Measurements from ENCODE around the gene DNAJC27. TPM values are rescaled to one million over a fixed set of nuclear protein-coding genes. Genes with fewer than 3 reads are reported as not detected.

The DNAJC27 gene
- polyA plus RNA-seq, 3 donors: 8.0 to 10.3 (median 9.4) TPM

DNA sequence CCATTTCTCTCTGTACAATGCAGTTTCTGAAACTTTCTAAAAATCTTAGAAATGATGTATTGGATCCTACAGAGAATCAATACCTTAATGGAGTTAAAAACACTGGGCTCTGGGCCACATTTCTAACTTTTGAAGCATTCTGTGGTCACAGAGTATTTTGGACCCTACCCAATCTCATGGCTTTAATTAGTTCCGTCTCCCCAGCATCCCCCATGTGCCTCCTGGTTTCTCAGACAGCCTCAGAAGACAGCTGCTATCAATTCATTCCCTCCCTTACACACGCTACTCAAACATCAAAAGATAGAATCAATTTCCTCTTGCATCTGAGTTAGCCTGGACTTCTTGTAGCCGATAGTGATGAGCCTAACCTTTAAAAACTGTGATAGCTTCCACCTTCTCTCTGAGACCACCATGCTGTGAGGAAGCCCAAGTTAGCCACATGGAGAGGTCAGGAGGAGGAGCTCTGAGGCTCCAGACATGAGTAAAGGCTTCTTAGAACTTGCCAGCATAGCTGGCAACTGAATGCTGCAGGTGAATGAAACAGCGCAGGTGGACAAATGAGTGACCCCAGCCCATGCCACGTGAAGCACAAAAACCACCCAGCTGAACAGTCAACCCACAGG lies 62.1 kb downstream of the DNAJC27 start:
- no peak for DNase-seq

GRCh38 chr2:24908461-24908901 lies 63.3 kb downstream of the DNAJC27 start:
- no peak for DNase-seq

DNA sequence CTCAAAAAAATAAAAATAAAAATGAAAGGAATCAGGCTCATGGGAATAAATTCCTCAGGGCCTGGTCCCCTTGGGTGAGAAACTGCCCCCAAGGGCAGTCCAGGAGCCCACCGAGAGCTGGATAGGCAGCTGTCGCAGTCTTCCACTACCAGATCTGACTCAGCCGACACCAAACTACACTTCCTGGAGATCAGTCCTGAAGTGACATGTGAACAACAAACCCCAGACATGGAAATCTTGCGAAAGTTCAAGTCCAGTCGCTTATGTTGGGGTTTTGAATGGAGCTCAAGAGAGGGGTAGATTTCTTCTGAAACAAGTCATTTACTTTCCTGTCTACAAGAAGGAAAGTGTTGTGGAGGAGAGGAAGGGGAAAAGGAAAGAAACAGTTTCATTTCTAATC lies 64.6 kb downstream of the DNAJC27 start:
- DNase-seq: no peak

DNA sequence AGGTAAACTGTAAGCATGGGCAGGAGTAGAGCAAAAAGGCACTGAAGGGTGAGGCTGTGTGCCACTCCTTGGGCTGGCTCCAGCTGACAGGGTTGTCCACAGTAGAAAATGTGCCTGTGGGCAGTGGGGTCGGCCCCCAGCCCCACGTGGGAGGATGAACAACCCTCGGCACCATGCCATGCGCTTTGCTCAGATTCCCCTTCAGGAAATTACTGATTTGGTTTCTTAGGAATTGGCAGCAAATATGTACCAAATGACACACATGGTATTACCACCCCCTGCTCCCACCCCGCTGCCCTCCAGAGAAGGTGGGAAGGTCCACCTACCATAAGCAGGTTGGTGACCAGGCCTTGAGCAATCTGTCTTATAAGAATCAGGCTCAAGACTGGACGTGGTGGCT lies 65.3 kb downstream of the DNAJC27 start:
- DNase-seq: no peak

GRCh38 chr2:24903161-24904103 lies 68.3 kb downstream of the DNAJC27 start:
- no peak for DNase-seq

DNA sequence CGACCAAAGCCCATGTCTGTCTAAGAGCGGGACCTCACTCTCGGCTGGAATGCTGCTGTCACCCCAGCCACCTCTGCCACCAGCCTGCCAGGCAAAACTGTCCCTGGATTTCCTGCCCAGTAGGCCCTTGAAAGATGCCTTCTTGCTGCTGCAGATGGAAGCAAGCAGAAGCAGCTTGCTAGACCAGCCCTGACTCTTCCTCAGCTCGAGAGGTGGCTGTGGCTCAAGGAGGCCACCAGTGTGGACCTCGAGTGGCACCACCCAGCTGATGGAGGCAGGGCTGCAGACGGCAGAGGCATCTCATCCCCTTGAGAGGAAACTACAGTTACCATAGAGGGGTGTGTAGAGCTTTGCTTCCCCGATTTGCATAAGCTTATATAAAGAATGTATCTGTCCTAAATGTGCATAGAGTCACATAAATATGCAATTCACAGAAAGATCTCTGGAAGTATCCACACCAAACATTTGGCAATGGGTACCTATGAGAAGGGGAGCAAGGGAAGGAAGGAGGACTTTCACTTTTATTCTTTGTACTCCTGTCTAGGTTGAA lies 72.3 kb downstream of the DNAJC27 start:
- DNase-seq: no peak

DNA sequence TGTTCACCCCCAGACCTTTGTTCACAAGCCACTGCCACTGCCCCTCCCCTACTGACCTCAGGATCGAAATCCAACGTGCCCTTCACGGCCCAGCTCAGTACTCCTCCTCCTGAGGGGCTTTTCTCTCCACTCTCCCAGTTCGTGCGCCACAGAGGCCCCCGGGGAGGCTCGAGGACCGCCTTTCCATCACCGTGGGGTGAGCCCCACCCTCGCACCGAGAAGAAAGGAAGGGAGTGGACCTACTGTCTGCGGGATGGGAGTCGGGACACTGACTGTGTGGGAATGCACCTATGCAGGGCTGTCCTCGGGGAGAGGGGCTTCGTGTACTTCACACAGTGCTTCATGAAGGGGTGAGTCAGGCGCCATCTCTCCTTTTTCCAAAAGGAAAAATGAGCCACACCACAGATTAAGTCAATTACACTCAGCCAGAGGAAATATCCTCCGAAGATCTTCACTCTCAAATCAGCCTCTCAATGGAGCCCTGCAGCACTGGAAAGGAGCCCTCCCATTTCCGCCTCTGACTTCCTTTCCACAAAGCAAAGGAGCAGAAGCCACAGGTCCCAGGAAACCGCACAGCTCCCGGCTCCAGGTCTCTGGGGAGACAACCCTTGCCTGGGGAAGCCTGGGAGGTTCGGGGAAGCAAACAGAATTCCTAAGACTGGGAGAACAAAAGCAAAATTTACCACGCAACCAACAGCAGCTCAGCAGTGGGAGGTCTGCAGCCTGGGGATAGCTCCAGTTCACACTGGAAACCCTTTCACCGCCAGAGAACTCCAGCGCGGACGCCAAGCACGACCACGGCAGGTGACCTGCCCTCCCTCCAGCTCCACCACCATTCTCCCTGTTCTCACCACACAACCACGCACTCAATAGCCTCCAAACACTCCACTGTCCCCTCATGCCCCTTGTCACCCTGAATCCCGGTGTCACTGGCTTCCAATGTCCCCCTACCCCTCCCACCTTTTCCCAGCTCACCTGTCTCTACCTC lies 73.3 kb downstream of the DNAJC27 start:
- no peak for DNase-seq

- DNase-seq: no peak
Measured at GRCh38 chr2:24894750-24895149, 77.0 kb downstream of the DNAJC27 start.

DNA sequence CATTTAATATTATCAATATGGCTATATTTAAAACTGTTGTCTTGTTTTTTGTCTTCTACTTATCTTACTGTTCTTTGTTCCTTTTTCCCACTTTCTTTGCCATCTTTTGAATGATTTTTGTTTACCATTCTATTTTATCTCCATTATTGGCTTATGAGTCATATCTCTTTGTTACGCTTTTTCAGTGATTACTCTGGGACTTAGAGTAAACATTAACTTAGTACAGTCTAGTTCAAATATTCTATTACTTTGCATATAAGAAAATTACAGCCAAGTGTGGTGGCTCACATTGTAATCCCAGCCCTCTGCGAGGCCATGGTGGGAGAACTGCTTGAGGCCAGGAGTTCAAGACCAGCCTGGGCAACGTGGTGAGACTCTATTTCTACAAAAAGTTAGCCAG lies 77.8 kb downstream of the DNAJC27 start:
- DNase-seq: no peak

Other genes with a start within 250 kb of the DNAJC27 start
- gene PTRHD1, start 178.6 kb downstream of the DNAJC27 start, polyA plus RNA-seq (ENCODE audit: insufficient read length in 3 of 3): 10 to 100 TPM; 34.4 to 44.7 (median 35.7) TPM
- 10 to 100 TPM; 17.8 to 20.9 (median 19.8) TPM for gene CENPO, start 178.5 kb downstream of the DNAJC27 start, polyA plus RNA-seq (ENCODE audit: insufficient read length in 3 of 3)
- 10 to 100 TPM; 19.4 to 26.6 (median 20.2) TPM for gene ADCY3, start 51.7 kb downstream of the DNAJC27 start, polyA plus RNA-seq (ENCODE audit: insufficient read length in 3 of 3)
- gene EFR3B, start 70.1 kb upstream of the DNAJC27 start, polyA plus RNA-seq (ENCODE audit: insufficient read length in 3 of 3): 1 to 10 TPM; 6.7 to 8.6 (median 8.2) TPM
- 10 to 100 TPM in 1 of 3 donors, 1 to 10 TPM in 2; 8.0 to 17.6 (median 8.3) TPM for gene POMC, start 196.6 kb upstream of the DNAJC27 start, polyA plus RNA-seq (ENCODE audit: insufficient read length in 3 of 3)